NT2/D1 (cell line): ENCODE results near the gene PSMB11.

Experiments used
- SUZ12 ChIP-seq: IDR thresholded peaks from 2 replicates; pipeline ENCODE4 v1.6.1; 2011; ENCODE audit not compliant: insufficient read length, insufficient read depth; ENCODE audit errors: extremely low read depth
- YY1 ChIP-seq: IDR thresholded peaks from 2 replicates; pipeline ENCODE4 v1.6.1; 2011; ENCODE audit not compliant: insufficient read length, insufficient read depth
- ZNF274 ChIP-seq: IDR thresholded peaks from 2 replicates; pipeline ENCODE4 v1.6.1; 2011; ENCODE audit warnings: mild to moderate bottlenecking, low read depth, low read length

- TF ChIP-seq SUZ12, result no peak
- peak; percentile 68 for TF ChIP-seq YY1
- no peak for TF ChIP-seq ZNF274
Measured at GRCh38 chr14:23006544-23007419, 35.2 kb upstream of the PSMB11 start.
